Activated naive CD8-positive, alpha-beta T cell treated with anti-CD3 and anti-CD28 coated beads, Interleukin-2, amount 10 ng/mL, durations not matched to agents 7 days and 5 days (primary cell): Measurements from ENCODE around the gene OR2T33. TPM values are rescaled to one million over a fixed set of nuclear protein-coding genes. Genes with fewer than 3 reads are reported as not detected.

Experiments
- ATAC-seq: fragments of 150-1000 bp; cut with Tn5 transposase; one replicate; pipeline ENCODE4 v1.10.0; 2021; ENCODE audit warnings: low read depth, moderate library complexity
- POLR2A ChIA-PET: fragments of 350-600 bp; sonication (Branson Sonifier 250); formaldehyde crosslinking; loops from one replicate; lab custom pipeline; 2021; ENCODE audit warnings: antibody characterized with exemption; lab: Charles Lee
- DNase-seq: peaks from one replicate; pipeline ENCODE4 v3.0.0; 2021
- H3K27ac Mint-ChIP-seq: one replicate; pipeline ENCODE4 v1.8.0; 2022; ENCODE audit warnings: mild to moderate bottlenecking, mixed read lengths
- H3K27me3 Mint-ChIP-seq: one replicate; pipeline ENCODE4 v1.8.0; 2022; ENCODE audit warnings: mild to moderate bottlenecking, moderate library complexity, mixed read lengths
- H3K36me3 Mint-ChIP-seq: one replicate; pipeline ENCODE4 v1.8.0; 2021; ENCODE audit warnings: mild to moderate bottlenecking, mixed read lengths
- H3K4me1 Mint-ChIP-seq: one replicate; pipeline ENCODE4 v1.8.0; 2021; ENCODE audit warnings: mixed read lengths
- H3K4me3 Mint-ChIP-seq: one replicate; pipeline ENCODE4 v1.8.0; 2022; ENCODE audit warnings: mild to moderate bottlenecking, moderate library complexity, mixed read lengths
- H3K9me3 Mint-ChIP-seq: one replicate; pipeline ENCODE4 v1.8.0; 2021; ENCODE audit warnings: mixed read lengths
- total RNA-seq, 2 experiments: library from RNA; stranded (reverse); gene quantifications; one replicate each; pipeline ENCODE4 v1.2.3, GENCODE V29; 2021

OR2T33 gene
- total RNA-seq, 2 experiments from 2014 or later, result not detected

GRCh38 chr1:248229360-248229908, 48.3 kb downstream of the OR2T33 start:
- ATAC-seq (no peak), DNase-seq (no peak)
- H3K27me3 Mint-ChIP-seq, result no peaks in the 10 kb centered on the region
- H3K27ac Mint-ChIP-seq, result no peak overlapping the region
- H3K9me3 Mint-ChIP-seq, result no peaks in the 10 kb centered on the region
- no peaks in the 10 kb centered on the region for H3K4me1 Mint-ChIP-seq
- POLR2A ChIA-PET, result no interaction called here
- H3K36me3 Mint-ChIP-seq, result no peaks in the 10 kb centered on the region
- no peak overlapping the region for H3K4me3 Mint-ChIP-seq

DNA sequence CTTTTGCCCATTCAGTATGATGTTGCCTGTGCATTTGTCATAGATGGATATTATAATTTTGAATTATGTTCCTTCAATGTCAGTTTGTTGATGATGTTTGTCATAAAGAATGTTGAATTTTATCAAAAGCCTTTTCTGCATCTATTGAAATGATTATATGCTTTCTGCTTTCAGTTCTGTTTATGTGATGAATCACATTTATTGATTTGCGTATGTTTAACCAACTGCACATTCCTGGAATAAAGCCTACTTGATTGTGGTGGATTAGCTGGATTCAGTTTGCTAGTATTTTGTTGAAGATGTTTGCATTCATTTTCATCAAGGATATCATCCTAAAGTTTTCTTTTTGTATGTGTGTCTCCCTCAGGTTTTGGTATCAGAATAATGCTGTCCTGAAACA, 52.2 kb downstream of the OR2T33 start:
- POLR2A ChIA-PET, result no interaction called here
- no peaks in the 10 kb centered on the region for H3K9me3 Mint-ChIP-seq
- H3K27ac Mint-ChIP-seq, result no peak overlapping the region
- ATAC-seq, result no peak
- no peak for DNase-seq
- no peak overlapping the region for H3K4me3 Mint-ChIP-seq
- no peaks in the 10 kb centered on the region for H3K36me3 Mint-ChIP-seq
- no peaks in the 10 kb centered on the region for H3K27me3 Mint-ChIP-seq
- no peaks in the 10 kb centered on the region for H3K4me1 Mint-ChIP-seq

Other genes starting within 250 kb of the OR2T33 start
- under 1 TPM; 0.06 to 0.19 TPM for gene OR2L2, start 247.9 kb downstream of the OR2T33 start, total RNA-seq
- gene OR2L3, start 231.1 kb downstream of the OR2T33 start, total RNA-seq, result not detected
- not detected for gene OR2L13, start 182.8 kb downstream of the OR2T33 start, total RNA-seq
- gene OR2M5, start 132.8 kb downstream of the OR2T33 start, total RNA-seq, result not detected
- gene OR2M2, start 103.2 kb downstream of the OR2T33 start, total RNA-seq, result not detected
- not detected for gene OR2M3, start 80.7 kb downstream of the OR2T33 start, total RNA-seq
- not detected for gene OR2M4, start 46.6 kb downstream of the OR2T33 start, total RNA-seq
- gene OR2T12, start 25.4 kb upstream of the OR2T33 start, total RNA-seq, result not detected
- gene OR2M7, start 46.6 kb upstream of the OR2T33 start, total RNA-seq, result not detected
- gene OR14C36, start 70.8 kb upstream of the OR2T33 start, total RNA-seq, result not detected
- not detected for gene OR2T4, start 83.7 kb upstream of the OR2T33 start, total RNA-seq
- gene OR2T6, start 97.8 kb upstream of the OR2T33 start, total RNA-seq, result not detected
- not detected for gene OR2T1, start 125.1 kb upstream of the OR2T33 start, total RNA-seq
- gene OR2T2, start 167.7 kb upstream of the OR2T33 start, total RNA-seq, result not detected
- not detected for gene OR2T3, start 195.4 kb upstream of the OR2T33 start, total RNA-seq
- gene OR2T5, start 210.6 kb upstream of the OR2T33 start, total RNA-seq, result not detected
- not detected for gene OR2G6, start 230.1 kb upstream of the OR2T33 start, total RNA-seq